GM18526 (cell line): Measurements from ENCODE around the gene TRIM47.

Experiments
- POLR2A ChIP-seq: IDR thresholded peaks from 3 replicates; pipeline ENCODE4 v1.6.1; 2011; ENCODE audit not compliant: insufficient read length; ENCODE audit errors: extremely low read depth

The TRIM47 gene

GRCh38 chr17:75878174-75878998, at the start of gene TRIM47:
Gene TRIM47, minus strand, starts transcription at chr17:75878581. Its CDS starts 33 bp downstream, at chr17:75878548.
- no peak for TF ChIP-seq POLR2A

- TF ChIP-seq POLR2A = no peak
These were observed 49.0 kb upstream of the TRIM47 start for GRCh38 chr17:75927286-75927922.

GRCh38 chr17:75926456-75926855, 48.1 kb upstream of the TRIM47 start:
- no peak for TF ChIP-seq POLR2A

- TF ChIP-seq POLR2A = no peak
These were observed 47.5 kb upstream of the TRIM47 start for GRCh38 chr17:75925912-75926311.

- TF ChIP-seq POLR2A = no peak
These were observed 46.7 kb upstream of the TRIM47 start for GRCh38 chr17:75925103-75925502.

GRCh38 chr17:75922963-75923874, 44.8 kb upstream of the TRIM47 start:
- TF ChIP-seq POLR2A = no peak

- no peak for TF ChIP-seq POLR2A
These were observed 44.0 kb upstream of the TRIM47 start for GRCh38 chr17:75922173-75922961.

- TF ChIP-seq POLR2A = no peak
These were observed 43.2 kb upstream of the TRIM47 start for GRCh38 chr17:75921596-75921995.

GRCh38 chr17:75920045-75920560, 41.7 kb upstream of the TRIM47 start:
- no peak for TF ChIP-seq POLR2A

GRCh38 chr17:75919611-75920010, 41.2 kb upstream of the TRIM47 start:
- TF ChIP-seq POLR2A = no peak

- no peak for TF ChIP-seq POLR2A
These were observed 39.6 kb upstream of the TRIM47 start for GRCh38 chr17:75917917-75918445.

GRCh38 chr17:75917141-75917916, 38.9 kb upstream of the TRIM47 start:
- no peak for TF ChIP-seq POLR2A

GRCh38 chr17:75915268-75915667, 36.9 kb upstream of the TRIM47 start:
- TF ChIP-seq POLR2A = no peak

- no peak for TF ChIP-seq POLR2A
These were observed 36.4 kb upstream of the TRIM47 start for GRCh38 chr17:75914643-75915267.
